Measurements from ENCODE around the gene ZMIZ1.

The ZMIZ1 gene

DNA sequence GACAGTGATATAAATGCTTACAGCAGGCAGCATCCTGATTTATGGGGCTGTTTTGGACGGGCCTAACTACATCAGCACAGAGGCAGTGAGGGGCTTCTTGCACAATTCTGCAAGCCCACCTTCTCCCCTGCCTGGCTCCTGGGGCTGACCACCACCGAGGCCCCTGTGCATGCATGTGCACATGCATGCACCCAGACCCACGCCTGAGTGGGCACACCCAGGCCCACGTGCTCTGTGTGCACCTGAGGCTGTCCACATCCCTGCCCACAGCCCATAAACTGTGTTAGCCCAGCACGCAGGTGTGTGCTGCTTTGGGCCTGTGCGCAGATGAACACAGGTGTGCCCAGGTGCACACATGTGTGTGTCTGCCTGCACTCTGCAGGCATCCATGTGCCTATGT is 40.0 kb downstream of the ZMIZ1 start:
- no peak overlapping the region for H3K27ac ChIP-seq (ENCODE audit: extremely low read depth, low read depth, low read length)
- no peaks in the 10 kb centered on the region for H3K9me3 ChIP-seq (ENCODE audit: control insufficient read depth, insufficient read depth, low read depth, low read length)
- H3K4me1 ChIP-seq (ENCODE audit: control insufficient read depth, insufficient read depth, low read length): no peaks in the 10 kb centered on the region
- ChIA-PET POLR2A (no interaction called here), CTCF (interaction anchor here (1.2 kb wide), 1 partner anchor 86 kb away, joined by 5 read pairs; no protein-coding TSS in a partner anchor)
- TF ChIP-seq, protein P1, sequence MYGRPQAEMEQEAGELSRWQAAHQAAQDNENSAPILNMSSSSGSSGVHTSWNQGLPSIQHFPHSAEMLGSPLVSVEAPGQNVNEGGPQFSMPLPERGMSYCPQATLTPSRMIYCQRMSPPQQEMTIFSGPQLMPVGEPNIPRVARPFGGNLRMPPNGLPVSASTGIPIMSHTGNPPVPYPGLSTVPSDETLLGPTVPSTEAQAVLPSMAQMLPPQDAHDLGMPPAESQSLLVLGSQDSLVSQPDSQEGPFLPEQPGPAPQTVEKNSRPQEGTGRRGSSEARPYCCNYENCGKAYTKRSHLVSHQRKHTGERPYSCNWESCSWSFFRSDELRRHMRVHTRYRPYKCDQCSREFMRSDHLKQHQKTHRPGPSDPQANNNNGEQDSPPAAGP (tag by site-specific recombination; IDR thresholded peaks at IDR 0.05): no peak
- TF ChIP-seq ZNF621 (tag by site-specific recombination; IDR thresholded peaks at IDR 0.05): no peak
- no peak for TF ChIP-seq ZBTB6 (tag by site-specific recombination; IDR thresholded peaks at IDR 0.05)
- no peak for TF ChIP-seq OSR2 (tag by site-specific recombination; IDR thresholded peaks at IDR 0.05)
- TF ChIP-seq, protein P2, sequence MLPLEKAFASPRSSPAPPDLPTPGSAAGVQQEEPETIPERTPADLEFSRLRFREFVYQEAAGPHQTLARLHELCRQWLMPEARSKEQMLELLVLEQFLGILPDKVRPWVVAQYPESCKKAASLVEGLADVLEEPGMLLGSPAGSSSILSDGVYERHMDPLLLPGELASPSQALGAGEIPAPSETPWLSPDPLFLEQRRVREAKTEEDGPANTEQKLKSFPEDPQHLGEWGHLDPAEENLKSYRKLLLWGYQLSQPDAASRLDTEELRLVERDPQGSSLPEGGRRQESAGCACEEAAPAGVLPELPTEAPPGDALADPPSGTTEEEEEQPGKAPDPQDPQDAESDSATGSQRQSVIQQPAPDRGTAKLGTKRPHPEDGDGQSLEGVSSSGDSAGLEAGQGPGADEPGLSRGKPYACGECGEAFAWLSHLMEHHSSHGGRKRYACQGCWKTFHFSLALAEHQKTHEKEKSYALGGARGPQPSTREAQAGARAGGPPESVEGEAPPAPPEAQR (tag by site-specific recombination; IDR thresholded peaks at IDR 0.05): no peak
- TF ChIP-seq ZNF132 (tag by site-specific recombination; IDR thresholded peaks at IDR 0.05; ENCODE audit: borderline replicate concordance): no peak
- no peak for TF ChIP-seq ZNF350 (tag by site-specific recombination; IDR thresholded peaks at IDR 0.05)
- TF ChIP-seq ZNF169 (tag by site-specific recombination; IDR thresholded peaks at IDR 0.05): no peak
- no peak for TF ChIP-seq ZNF274 (IDR thresholded peaks at IDR 0.05; ENCODE audit: low read length)
- no peak for TF ChIP-seq ZNF274 (tag by site-specific recombination; IDR thresholded peaks at IDR 0.05; ENCODE audit: borderline replicate concordance)
- no peak for TF ChIP-seq WT1 (tag by site-specific recombination; IDR thresholded peaks at IDR 0.05)
- TF ChIP-seq, protein P3, sequence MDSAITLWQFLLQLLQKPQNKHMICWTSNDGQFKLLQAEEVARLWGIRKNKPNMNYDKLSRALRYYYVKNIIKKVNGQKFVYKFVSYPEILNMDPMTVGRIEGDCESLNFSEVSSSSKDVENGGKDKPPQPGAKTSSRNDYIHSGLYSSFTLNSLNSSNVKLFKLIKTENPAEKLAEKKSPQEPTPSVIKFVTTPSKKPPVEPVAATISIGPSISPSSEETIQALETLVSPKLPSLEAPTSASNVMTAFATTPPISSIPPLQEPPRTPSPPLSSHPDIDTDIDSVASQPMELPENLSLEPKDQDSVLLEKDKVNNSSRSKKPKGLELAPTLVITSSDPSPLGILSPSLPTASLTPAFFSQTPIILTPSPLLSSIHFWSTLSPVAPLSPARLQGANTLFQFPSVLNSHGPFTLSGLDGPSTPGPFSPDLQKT (IDR thresholded peaks at IDR 0.05; ENCODE audit: borderline replicate concordance, low read depth, low read length): no peak
- no peak for TF ChIP-seq ZNF639 (tag by site-specific recombination; IDR thresholded peaks at IDR 0.05)
- no peak for TF ChIP-seq ZNF843 (tag by site-specific recombination; IDR thresholded peaks at IDR 0.05)
- no peak overlapping the region for H3K4me3 ChIP-seq (ENCODE audit: low read depth, low read length)
- peaks cover 0 to 3% of the 10 kb centered on the region in 2 experiments; a peak in 1 of 3 replicates for H3K36me3 ChIP-seq (ENCODE audit: control insufficient read depth in 2 of 2, insufficient read depth in 1 of 2, low read length in 2 of 2)

- CTCF ChIA-PET: no interaction called here
- TF ChIP-seq ZFHX2 (tag by site-specific recombination; conservative IDR thresholded peaks at IDR 0.05) (0 out of 2 replicates have a peak, but pooled peaks have one; percentile 13), ZNF571 (tag by site-specific recombination; IDR thresholded peaks at IDR 0.05) (no peak), ZNF624 (tag by site-specific recombination; IDR thresholded peaks at IDR 0.05) (no peak), PRDM2 (tag by site-specific recombination; IDR thresholded peaks at IDR 0.05; ENCODE audit: borderline replicate concordance) (no peak), ZNF777 (tag by site-specific recombination; IDR thresholded peaks at IDR 0.05; ENCODE audit: borderline replicate concordance) (no peak), ZNF48 (tag by site-specific recombination; IDR thresholded peaks at IDR 0.05) (no peak)
- H3K4me3 ChIP-seq (ENCODE audit: low read depth, low read length): no peak overlapping the region
- H3K9me3 ChIP-seq (ENCODE audit: control insufficient read depth, insufficient read depth, low read depth, low read length): no peaks in the 10 kb centered on the region
- no peak overlapping the region for H3K27ac ChIP-seq (ENCODE audit: extremely low read depth, low read depth, low read length)
- peaks cover 3% of the 10 kb centered on the region; the same call in 1 of the 2 replicates for H3K4me1 ChIP-seq (ENCODE audit: control insufficient read depth, insufficient read depth, low read length)
- POLR2A ChIA-PET: no interaction called here
- peaks cover 0 to 3% of the 10 kb centered on the region in 2 experiments; a peak in 1 of 3 replicates for H3K36me3 ChIP-seq (ENCODE audit: control insufficient read depth in 2 of 2, insufficient read depth in 1 of 2, low read length in 2 of 2)
Observed at GRCh38 chr10:79111427-79111826, 42.7 kb downstream of the ZMIZ1 start.

Data from HEK293 (cell line).